Measurements from ENCODE around the gene FANCI. TPM values are rescaled to one million over a fixed set of nuclear protein-coding genes. Genes with fewer than 3 reads are reported as not detected.
"Not testable (repeated sequence)": the region's sequence is repeated elsewhere in the genome, so short reads cannot be mapped to it uniquely, and the experiment has no call there.

FANCI gene
- total RNA-seq, 1 donor from 2014 or later: 135 TPM

DNA sequence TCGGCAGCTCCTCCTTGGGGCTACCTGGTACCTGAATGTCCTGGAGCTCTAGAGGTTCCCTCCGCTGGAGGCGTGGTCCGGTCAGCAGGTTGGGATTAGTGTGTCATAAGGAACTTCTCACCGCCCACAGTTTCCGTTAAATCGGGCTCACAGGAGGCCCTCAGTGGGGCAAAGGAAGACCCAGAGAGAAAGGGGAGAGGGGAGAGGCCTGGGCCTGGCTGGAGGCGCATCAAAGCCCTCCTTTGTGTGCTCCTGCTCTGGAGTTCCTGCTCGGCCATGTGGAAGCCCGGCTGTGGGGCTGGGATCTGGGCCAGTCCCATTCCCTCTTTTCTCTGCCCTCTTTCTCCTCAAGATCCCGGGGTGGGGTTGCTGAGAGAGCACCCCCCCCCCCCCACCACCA lies 22.2 kb upstream of the FANCI start, which contains the start of gene RLBP1:
RLBP1 (minus strand) TSS at position 37 of the 400 bp plus-strand sequence. CDS start 2,604 bp downstream, outside the sequence.
- intact Hi-C loops (cut with micrococcal nuclease): no loop called here

DNA sequence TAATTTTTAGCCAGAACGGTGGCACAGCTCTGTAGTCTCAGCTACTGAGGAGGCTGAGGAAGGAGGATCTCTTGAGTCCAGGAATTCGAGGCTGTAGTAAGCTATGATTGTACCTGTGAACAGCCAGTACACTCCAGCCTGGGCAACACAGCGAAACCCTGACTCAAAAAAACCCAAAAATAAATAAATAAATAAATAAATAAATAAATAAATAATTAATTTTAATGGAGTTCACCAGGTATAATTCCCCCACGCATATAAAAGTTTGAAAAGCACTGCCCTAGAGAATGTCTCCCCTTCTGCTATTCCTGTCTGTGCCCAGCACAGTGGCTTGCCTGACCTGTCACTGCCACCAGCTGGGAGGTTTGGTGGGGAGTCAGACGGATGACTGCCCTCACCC lies 18.2 kb upstream of the FANCI start:
- intact Hi-C loops (cut with micrococcal nuclease): no loop called here

DNA sequence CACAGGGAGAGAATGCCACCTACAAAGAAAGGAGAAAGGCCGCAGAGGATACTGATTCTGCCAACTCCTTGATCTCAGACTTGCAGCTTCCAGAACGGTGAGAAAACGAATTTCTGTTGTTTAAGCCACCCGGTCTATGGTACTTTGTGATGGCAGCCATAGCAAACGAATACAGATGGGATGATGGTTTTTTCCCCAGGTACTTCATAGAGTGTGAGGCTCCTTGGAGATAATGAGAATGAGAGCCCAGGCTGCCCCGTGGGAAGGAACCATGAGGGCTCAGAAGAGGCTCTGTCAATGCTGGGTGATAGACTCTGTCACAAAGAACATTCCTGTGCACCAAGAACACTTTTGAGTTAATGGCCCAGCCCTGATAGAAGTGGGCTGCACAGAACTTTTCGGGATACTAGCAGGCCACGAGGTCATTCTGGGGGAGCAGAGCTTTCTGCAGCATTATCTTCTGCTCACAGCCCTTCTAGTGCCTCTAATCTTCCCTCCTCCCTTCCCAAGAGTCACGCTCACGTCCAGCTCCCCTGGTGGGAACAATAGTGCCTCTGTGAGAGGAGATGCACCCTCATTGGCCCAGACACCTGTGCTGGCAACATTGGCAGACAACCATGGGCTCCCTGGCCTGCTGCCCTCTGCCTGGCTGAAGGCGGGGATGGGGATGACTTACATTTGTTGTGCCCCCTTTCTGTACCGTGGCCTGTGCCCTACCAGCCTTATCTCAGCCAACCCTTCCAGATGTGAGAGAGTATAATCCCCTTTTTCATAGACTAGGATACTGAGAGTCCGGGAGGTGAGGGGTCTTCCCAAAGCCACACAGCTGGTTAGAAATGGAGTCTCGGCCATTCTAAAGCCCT lies 17.2 kb upstream of the FANCI start:
- intact Hi-C loops (cut with micrococcal nuclease): no loop called here

DNA sequence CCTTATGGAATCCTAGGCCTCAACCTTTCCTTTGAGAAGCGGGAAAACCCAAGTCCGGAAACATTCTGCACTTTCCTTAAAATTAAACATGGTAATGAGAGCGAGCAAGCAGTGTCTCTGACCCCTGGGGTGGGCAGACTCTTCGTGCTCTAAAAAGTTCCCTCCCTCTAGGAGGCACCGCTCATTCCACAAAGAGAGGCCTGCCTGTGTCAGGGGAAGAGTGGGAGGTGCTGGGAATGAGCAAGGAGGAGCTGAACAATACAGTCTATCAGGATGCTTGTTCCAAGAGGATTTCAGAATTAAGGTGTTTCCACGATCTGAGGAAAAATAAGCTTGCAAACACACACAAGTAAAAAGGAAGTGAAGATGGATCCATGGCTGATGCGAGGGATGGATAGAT lies 16.4 kb upstream of the FANCI start:
- intact Hi-C loops (cut with micrococcal nuclease): no loop called here

DNA sequence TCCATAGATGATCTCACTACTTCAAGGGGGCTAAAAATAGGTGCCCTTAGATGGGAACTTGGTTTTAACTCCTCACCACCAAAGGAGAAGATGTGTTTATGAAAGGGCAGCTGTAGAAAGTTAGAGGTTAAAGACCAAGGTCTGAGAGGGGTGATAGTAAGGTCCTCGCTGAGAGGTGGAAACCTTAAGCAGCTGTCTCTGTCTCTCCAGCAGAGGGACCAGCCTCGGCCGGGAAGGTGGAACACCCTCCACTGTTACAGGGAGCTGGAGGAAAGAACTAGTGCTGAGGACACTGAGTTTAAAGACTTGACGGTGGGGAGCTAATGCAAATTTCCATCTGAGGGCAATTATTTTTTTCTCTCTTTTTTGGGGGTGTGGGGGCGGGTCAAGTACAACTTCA lies 13.5 kb upstream of the FANCI start:
- intact Hi-C loops (cut with micrococcal nuclease): no loop called here

DNA sequence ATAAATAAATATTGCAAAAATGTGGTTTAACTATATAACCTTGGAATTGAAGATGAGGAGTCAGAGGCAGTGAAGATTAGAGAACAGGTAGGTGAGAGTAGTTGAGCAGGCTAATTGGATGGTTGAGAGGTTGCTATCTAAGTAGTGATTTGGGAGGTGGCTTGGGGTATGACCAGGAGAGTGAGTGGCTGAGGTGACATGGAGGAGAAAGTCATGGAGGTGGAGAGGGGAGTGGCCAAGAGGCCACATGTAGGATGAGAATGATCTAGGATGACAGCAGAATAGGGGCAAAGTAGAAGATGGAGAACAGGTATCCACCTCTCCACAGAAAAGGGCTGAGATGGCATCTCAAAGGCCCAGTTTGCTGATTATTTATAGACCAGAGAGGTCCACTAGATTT lies 11.9 kb upstream of the FANCI start:
- intact Hi-C loops (cut with micrococcal nuclease): no loop called here

DNA sequence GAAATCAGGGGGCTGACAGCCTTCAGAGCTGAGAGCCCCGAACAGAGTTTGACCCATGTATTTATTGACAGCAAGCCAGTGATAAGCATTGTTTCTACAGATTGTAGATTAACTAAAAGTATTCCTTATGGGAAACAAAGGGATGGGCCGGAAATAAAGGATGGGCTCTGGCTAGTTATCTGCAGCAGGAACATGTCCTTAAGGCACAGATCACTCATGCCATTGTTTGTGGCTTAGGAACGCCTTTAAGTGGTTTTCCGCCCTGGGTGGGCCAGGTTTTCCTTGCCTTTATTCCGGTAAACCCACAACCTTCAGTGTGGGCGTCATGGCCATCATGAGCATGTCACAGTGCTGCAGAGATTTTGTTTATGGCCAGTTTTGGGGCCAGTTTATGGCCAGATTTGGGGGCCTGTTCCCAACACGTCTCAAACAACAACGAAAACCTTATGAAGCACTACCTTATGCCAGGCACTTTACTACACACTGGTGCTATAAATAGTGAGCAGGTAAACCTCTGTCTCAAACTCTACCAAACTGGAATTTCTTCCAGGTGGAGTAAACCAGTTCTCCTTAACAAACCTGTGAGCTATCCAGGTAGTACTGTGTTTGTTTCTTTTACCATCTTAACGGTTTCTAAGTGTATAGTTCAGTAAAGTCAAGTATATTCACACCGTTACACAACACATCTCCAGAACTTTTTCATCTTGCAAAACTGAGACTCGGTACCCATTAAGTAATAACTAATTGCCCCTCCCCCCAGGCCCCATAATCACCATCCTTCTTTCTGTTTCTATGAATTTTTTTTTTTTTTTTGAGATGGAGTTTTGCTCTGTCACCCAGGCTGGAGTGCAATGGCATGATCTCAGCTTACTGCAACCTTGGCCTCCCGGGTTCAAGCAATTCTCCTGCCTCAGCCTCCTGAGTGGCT lies 3.6 kb upstream of the FANCI start:
- intact Hi-C loops (cut with micrococcal nuclease): loop anchor here (5.0 to 10.0 kb wide), 5 partner anchors 337 to 1615 kb away; partner anchors contain the start of genes AEN, DET1, IQGAP1 and TICRR

DNA sequence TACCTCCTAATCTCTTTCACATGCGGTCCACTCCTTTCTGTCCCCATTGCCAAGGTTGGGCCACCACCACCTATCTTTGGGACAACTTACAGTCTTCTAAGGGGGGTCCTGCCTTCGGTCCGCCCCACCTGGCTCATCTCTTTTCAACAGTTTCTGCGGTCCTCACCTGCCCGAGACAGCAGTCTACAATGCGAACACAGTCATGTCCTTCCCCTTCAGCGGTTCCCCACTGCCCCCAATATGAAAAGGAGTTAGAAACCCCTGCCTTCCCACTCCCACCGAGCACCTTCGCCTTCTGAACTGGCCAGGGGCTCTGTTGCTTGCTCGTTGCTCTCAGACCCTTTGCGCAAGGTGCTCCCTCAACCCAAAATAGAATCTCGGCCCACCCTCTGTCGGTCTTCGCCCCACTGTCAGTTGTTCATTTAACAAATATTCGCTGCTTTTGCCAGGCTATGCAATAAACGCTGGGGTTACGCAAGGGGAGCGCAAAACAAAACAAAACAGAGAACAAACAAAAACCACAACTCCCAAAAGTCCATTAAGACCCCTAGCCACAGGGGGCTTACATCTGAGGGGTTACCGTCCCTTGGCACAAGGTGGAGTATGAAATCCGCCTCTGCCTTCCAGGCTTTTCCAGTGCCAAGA lies 611 bp upstream of the FANCI start:
- intact Hi-C loops (cut with micrococcal nuclease): loop anchor here (1.0 to 10.0 kb wide), 6 partner anchors 155 to 1612 kb away; partner anchors contain the start of genes ABHD2, AEN, DET1 and IQGAP1

DNA sequence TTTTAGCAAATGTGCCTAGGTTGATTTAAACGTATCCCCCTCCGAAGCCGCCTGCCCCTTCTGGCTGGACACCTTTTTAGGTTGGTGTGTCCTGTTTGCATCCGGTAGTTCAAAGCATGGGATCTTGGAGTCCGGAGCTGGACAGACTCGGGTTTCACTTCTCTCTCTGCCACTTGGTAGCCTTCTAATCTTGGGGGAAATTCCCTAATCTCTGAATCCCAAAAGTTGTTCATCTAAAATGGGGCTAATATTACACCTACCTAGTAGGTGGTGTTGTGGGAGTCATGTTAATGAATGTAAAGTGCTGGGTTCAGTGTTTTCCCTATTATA lies 760 bp downstream of the FANCI start:
- intact Hi-C loops (cut with micrococcal nuclease): loop anchor here (1.0 to 10.0 kb wide), 9 partner anchors 37 to 1610 kb away; partner anchors contain the start of genes AEN, DET1, HAPLN3 and IQGAP1

DNA sequence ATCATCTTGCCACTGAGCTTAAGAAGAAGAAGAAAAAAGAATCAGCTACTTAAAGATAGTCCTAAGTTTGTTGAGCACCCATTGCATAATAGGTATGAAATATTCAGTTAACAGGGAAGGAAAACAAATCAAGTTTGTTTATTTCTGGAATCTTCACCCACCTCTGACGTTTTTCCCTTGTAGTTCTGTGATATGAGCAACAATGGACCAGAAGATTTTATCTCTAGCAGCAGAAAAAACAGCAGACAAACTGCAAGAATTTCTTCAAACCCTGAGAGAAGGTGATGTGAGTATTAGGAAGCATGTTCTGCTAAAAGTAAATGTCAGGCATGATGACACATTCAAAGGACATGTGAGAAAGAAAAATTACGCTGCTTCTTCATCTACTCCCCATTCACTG lies 3.7 kb downstream of the FANCI start:
- intact Hi-C loops (cut with micrococcal nuclease): loop anchor here (10.0 kb wide), 2 partner anchors 1137 to 1607 kb away; partner anchors contain the start of gene IQGAP1

DNA sequence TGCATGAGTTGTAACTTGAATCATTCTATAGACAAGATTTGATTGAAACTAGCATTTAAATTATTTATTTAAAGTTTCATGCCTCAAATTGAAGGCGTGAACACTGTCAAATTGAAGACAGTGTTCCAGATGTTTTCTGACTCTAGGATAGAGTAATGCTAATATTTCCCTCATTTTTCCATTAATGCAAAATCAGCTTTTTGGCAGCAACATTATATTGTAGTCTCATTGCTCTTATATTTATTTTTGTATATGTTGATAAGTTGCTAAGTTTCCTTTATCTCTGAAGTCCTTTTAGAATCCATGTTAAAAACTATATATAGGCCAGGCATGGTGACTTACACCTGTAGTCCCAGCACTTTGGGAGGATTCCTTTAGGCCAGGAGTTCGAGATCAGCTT lies 4.8 kb downstream of the FANCI start:
- intact Hi-C loops (cut with micrococcal nuclease): loop anchor here (10.0 kb wide), 2 partner anchors 1136 to 1606 kb away; partner anchors contain the start of gene IQGAP1

DNA sequence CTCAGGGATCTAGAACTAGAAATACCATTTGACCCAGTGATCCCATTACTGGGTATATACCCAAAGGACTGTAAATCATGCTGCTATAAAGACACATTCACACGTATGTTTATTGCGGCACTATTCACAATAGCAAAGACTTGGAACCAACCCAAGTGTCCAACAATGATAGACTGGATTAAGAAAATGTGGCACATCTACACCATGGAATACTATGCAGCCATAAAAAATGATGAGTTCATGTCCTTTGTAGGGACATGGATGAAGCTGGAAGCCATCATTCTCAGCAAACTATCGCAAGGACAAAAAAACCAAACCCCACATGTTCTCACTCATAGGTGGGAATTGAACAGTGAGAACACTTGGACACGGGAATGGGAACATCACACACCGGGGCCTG lies 6.4 kb downstream of the FANCI start:
- intact Hi-C loops (cut with micrococcal nuclease): not testable (repeated sequence)

DNA sequence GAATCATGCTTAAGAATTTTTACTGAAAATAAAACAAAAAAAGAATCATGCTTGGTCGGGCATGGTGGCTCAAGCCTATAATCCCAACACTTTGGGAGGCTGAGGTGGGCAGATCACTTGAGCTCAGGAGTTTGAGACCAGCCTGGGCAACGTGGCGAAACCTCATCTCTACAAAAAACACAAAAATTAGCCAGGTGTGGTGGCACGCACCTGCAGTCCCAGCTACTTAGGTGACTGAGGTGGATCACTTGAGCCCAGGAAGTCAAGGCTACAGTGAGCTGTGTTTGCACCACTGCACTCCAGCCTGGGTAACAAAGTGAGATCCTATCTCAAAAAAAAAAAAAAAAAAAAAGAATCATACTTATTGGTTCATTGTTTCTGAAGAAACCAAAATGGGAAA lies 33.5 kb downstream of the FANCI start:
- intact Hi-C loops (cut with micrococcal nuclease): not testable (repeated sequence)

DNA sequence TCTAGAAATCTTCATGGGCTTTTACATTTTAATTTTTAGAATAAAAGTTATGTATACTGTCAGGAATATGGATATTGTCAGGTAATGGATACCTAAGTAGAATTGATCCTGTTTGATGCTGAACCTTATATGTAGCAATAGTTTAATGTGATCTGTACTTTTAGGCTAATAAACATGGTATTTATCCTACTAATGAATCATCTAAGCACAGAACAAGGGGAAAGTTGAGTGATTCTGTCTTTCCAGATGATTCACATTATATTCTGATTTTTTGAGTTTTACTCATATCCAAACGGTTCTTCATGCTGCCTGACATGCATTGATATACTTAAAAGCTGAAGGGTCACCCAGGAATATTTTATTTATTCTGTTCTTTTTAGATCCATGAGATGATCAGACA lies 34.5 kb downstream of the FANCI start:
- intact Hi-C loops (cut with micrococcal nuclease): no loop called here

DNA sequence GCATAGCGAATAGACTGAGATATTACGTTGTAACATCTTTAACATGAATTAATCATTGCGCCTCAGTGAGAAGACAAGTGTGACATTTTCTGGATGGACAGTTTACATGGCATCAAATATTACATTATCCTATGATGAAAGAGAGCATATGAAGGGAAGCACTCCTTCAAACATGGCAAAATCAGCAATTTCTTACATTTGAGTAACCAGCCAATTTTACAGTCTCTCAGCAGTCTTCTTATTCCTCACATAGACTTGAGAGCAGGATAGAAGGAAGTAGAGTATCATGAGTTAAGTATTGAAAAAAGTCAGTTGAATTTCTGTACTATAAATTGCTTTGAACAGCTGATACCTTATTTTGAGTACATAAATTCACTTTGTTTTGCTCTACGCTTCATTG lies 38.9 kb downstream of the FANCI start:
- intact Hi-C loops (cut with micrococcal nuclease): no loop called here

DNA sequence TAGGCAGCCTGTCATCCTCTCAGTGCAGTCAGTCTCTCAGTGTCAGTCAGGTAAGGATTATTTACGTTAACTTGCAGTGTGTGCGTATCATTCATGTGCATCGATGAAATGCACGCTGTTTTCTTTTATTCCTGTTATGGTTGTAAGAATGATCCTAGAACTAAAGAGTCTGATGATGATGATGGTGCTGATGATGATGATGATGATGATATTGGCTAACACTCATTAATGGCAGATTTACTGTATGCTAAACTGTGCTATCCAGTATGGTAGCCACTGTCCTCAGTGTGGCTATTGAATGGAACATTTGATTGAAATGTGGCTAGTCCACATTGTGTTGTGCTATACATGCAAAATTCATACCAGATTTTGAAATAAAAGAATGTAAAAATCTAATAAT lies 39.4 kb downstream of the FANCI start:
- intact Hi-C loops (cut with micrococcal nuclease): no loop called here

DNA sequence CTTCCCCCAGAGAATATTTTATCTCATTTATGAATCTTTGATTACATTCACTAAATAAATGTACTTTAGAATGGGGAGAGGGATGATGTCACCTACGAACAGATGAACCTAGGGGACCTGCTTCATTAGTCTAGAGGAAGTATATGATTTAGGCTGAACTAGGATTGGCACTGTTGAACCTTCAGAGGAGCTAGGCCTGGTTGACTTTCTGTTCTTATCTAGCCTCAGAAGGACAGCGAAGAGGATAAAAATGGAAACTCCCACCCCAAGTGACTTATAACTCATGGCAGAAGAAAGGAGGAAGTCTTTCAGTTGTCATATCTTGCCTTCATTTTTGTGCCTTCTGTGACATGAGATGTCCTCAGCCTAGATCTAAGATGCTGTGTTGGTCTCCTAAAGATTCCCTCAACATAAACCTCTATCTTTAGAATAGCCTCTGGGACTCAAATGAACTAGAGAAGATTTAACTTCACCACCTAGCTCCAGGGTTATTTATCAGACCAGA lies 48.2 kb downstream of the FANCI start:
- intact Hi-C loops (cut with micrococcal nuclease): no loop called here

DNA sequence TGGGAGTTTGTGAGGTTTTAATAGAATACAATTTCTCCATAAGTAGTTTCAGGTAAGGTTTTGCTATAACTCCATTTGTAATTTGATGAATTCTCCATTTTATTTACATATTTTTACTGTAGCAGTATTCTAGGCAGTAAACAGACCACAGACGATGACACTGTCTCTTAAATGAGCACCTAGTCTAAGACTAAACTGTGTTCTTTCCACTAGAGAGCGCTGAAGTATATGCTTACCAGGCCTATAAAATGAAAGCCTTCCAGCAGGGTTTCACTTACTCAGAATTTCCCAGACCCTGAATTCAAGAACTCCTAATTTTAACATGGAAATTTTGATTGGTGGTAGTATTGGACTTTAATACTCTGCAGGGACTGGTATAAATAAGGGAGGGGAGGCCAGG lies 49.2 kb downstream of the FANCI start:
- intact Hi-C loops (cut with micrococcal nuclease): no loop called here

DNA sequence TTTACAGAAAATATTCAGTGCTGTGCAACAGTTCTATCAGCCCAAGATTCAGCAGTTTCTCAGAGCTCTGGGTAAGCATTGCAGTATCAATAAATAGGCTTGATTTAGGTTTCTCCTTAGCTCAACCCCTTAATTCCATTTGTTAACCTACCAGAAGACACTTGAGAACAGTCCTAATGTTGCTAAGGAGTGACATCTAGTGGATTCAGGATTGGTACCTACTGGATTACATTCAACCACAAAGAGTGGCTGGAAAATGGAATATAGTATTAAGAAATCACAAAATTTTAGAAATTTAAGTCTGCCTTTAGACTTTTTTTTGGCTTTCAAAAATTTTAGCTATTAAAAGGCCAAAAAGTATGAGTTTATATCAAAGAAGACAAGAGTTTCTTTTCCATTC lies 56.1 kb downstream of the FANCI start:
- intact Hi-C loops (cut with micrococcal nuclease): loop anchor here (2.0 kb wide), 2 partner anchors 17 to 93 kb away; no protein-coding TSS in a partner anchor

DNA sequence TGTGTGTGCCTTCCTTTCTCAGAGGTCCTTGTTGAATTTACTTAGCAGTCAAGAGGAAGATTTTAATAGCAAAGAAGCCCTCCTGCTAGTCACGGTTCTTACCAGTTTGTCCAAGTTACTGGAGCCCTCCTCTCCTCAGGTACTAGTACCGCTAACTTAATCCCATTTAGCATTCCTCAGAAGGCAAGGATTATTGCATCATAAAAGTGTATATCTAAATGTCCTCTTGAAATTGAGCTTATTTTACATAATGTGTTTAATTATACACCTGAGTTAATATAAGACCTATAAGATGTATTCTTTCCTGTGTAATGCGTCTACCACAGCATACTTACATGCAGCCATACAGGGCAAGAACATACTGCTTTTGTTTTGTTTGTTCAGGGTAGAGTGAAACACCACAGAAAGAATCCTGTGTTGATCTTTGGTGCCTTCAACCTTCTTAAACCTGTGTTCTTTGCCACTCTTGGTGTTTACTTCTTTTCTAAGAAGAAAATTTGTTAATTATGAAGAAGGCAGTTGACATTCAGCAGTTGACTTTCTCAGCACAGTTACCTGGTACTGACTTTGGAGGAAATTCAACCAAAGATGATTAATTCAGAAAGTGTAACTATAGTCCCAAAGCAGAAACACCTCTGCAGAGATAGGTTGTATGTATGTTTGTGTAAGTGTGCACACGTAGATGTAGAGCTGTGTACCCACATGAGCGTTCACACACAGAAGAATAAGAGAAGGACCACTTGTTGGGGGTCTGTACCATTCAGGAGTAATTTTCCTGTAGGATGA lies 57.7 kb downstream of the FANCI start:
- intact Hi-C loops (cut with micrococcal nuclease): loop anchor here (2.0 kb wide), 2 partner anchors 15 to 95 kb away; no protein-coding TSS in a partner anchor
